ENCODE data around the gene PIP5K1B. TPM values are rescaled to one million over a fixed set of nuclear protein-coding genes. Genes with fewer than 3 reads are reported as not detected.
A peak's percentile ranks its signal among the peaks of the same experiment; 100 is the strongest.
"Not testable (repeated sequence)": the region's sequence is repeated elsewhere in the genome, so short reads cannot be mapped to it uniquely, and the experiment has no call there.

The PIP5K1B gene
- total RNA-seq, 1 experiment from 2014 or later = 3.4 TPM

- DNase-seq (ENCODE audit: extremely low read depth, low read depth) = peak; percentile 4
Observed at GRCh38 chr9:68975365-68976043, 270.5 kb downstream of the PIP5K1B start.

GRCh38 chr9:68978066-68978465, 273.0 kb downstream of the PIP5K1B start:
- no peak for DNase-seq (ENCODE audit: extremely low read depth, low read depth)

GRCh38 chr9:68978501-68978900, 273.5 kb downstream of the PIP5K1B start:
- no peak for DNase-seq (ENCODE audit: extremely low read depth, low read depth)

GRCh38 chr9:68979538-68980314, 274.7 kb downstream of the PIP5K1B start:
- no peak for DNase-seq (ENCODE audit: extremely low read depth, low read depth)

- no peak for DNase-seq (ENCODE audit: extremely low read depth, low read depth)
Observed at GRCh38 chr9:68980341-68980914, 275.4 kb downstream of the PIP5K1B start.

GRCh38 chr9:68981789-68982188, 276.7 kb downstream of the PIP5K1B start:
- DNase-seq (ENCODE audit: extremely low read depth, low read depth) = no peak

- no peak for DNase-seq (ENCODE audit: extremely low read depth, low read depth)
Observed at GRCh38 chr9:68983008-68983411, 278.0 kb downstream of the PIP5K1B start.

- no peak for DNase-seq (ENCODE audit: extremely low read depth, low read depth)
Observed at GRCh38 chr9:68983522-68984424, 278.7 kb downstream of the PIP5K1B start.

- not testable (repeated sequence) for DNase-seq (ENCODE audit: extremely low read depth, low read depth)
Observed at GRCh38 chr9:68986949-68987348, 281.9 kb downstream of the PIP5K1B start.

GRCh38 chr9:68991457-68991856, 286.4 kb downstream of the PIP5K1B start:
- DNase-seq (ENCODE audit: extremely low read depth, low read depth) = no peak

- DNase-seq (ENCODE audit: extremely low read depth, low read depth) = no peak
Observed at GRCh38 chr9:68995776-68996175, 290.7 kb downstream of the PIP5K1B start.

- no peak for DNase-seq (ENCODE audit: extremely low read depth, low read depth)
Observed at GRCh38 chr9:68996462-68996861, 291.4 kb downstream of the PIP5K1B start.

- DNase-seq (ENCODE audit: extremely low read depth, low read depth) = no peak
Observed at GRCh38 chr9:68997666-68998065, 292.6 kb downstream of the PIP5K1B start.

- DNase-seq (ENCODE audit: extremely low read depth, low read depth) = no peak
Observed at GRCh38 chr9:68998385-68998784, 293.3 kb downstream of the PIP5K1B start.

- no peak for DNase-seq (ENCODE audit: extremely low read depth, low read depth)
Observed at GRCh38 chr9:68998812-68999211, 293.8 kb downstream of the PIP5K1B start.

GRCh38 chr9:68999393-69000105, 294.5 kb downstream of the PIP5K1B start:
- peak; percentile 80 for DNase-seq (ENCODE audit: extremely low read depth, low read depth)

GRCh38 chr9:69001921-69002320, 296.9 kb downstream of the PIP5K1B start:
- DNase-seq (ENCODE audit: extremely low read depth, low read depth) = no peak

GRCh38 chr9:69003051-69003450, 298.0 kb downstream of the PIP5K1B start:
- no peak for DNase-seq (ENCODE audit: extremely low read depth, low read depth)

GRCh38 chr9:69004836-69005235, 299.8 kb downstream of the PIP5K1B start:
- DNase-seq (ENCODE audit: extremely low read depth, low read depth) = no peak

- DNase-seq (ENCODE audit: extremely low read depth, low read depth) = no peak
Observed at GRCh38 chr9:69009708-69010107, 304.7 kb downstream of the PIP5K1B start.
